Suppressor macrophage treated with lipopolysaccharide for 1 hour (primary cell): ENCODE data around the gene LMO7.
A peak's percentile ranks its signal among the peaks of the same experiment; 100 is the strongest.

ENCODE experiments used
- DNase-seq, 3 donors: peaks; one replicate each; pipeline ENCODE4 v3.0.0-alpha.2; 2020 to 2022

LMO7 gene

DNA sequence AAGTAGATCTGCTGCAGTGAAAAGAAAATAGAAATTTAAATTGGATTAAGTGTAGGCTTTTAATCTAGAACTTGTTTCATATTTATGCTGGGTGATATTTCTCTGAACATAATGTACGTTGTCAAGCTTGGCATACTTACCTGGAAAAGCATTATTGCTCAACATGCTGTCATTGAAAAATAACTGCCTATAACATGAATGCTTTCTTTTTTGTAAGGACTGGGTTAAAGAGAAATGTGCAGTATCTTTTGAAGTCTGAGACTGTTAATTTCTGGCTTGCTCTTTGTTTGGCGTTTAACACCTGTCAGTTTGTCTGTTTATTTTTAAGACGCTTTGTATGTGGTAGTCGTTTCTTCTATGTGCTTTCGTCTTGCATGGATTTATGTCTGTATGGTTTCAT is 175.2 kb downstream of the LMO7 start:
- no peak for DNase-seq

DNA sequence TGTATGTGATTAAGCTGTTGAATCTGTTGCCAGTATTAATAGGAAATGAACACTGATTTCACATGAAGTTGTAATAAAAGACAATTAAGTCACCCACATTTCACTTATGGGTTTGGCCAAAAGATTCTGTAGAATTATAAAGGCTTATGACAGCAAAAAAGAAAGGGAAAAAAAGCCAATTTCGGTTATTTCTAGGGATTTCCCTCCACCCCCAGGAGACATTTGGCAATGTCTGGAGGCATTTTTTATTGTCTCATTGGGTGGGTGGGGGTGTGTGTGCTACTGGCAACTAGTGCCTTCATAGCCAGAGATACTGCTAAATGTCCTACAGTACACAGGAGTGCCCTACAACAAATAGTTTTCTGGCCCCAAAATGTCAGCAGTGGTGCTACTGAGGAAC is 175.7 kb downstream of the LMO7 start:
- peak; percentile 28 to 57 (median 52) for DNase-seq

DNA sequence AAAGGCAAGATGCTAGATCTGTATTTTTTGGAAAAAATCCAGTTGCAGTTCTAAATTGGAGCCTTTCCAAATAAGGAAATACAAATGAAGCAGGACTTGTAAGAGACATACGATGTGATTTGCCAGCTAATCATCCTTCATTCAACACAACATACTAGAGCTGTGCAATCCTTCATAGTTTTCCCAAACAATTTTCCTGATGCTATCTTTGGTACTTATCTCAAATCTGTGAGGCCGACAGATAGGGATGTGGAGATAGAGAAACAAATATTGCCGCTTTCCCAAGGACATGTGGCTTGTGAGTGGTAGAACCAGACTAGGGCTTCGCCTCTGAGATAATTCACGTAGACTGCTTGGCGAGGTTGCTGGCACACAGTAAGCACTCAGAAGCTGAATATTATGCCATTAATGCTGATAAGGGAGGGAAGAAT is 176.6 kb downstream of the LMO7 start:
- no peak for DNase-seq

DNA sequence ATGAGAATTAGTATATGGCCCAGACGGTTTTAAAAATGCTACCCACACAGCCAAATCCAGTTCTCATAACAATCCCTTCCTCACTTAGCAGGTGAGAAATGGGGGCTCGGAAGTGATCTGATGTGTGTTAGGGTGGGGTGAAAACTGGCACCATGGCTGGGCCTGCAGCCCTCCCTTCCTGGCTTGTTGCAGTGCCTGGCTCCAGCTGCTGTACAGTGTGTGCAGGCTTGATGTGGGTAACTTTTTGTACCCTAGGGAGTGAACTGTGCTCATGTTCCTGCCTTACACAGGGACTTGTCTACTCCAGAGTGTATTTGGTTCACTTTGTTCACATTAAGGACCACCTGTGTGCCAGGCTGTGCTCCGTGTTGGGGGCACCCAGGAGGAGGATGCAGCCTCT is 177.2 kb downstream of the LMO7 start:
- no peak for DNase-seq

DNA sequence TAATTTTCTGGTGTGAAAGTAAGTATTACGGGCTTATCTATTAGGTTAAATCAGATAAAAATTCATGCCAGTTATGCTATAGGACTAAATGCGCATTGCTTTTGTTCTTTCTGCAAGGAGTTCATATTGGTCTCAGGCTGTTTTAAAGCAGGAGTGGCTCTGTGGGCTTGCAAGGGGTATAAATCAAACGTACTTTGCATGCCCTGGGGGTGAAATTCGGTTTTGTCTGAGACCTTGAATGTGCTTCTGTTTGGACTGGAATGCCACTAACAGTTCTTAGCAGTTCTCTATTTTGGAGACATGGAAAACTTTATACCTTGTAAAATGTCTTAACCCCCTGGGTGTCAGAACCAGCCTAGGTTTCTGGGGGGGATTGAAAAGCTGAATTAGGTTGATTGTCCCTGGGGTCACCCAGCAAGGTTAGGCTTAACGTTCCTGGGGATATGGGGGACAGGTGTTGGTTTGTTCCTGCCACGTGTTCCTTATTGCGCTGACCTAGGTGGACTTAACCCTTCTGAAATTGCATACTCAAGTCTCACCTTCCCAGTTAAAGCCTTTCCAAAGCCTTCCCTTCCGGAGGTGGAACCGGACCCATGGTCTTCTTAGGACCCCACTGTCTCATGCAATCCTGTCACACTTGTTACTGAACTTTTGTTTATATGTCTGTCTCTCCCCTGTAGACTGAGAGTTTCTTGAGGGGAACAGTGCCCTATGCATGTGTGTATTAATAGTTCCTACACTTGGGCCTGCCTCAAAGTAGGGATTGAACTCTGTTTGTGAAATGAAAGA is 182.2 kb downstream of the LMO7 start:
- no peak for DNase-seq

DNA sequence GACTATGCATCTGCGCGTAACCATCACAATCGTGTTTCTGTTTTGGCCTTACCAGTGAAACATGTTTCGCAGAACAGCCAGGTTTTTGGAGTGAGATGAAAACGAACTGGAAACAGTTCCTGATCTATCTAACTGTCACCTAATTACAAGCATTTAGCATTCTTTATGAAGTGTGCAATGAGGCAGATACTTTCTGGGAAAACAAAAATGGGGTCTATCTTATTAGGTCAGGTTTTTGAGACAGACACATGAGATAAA is 182.8 kb downstream of the LMO7 start:
- no peak for DNase-seq

DNA sequence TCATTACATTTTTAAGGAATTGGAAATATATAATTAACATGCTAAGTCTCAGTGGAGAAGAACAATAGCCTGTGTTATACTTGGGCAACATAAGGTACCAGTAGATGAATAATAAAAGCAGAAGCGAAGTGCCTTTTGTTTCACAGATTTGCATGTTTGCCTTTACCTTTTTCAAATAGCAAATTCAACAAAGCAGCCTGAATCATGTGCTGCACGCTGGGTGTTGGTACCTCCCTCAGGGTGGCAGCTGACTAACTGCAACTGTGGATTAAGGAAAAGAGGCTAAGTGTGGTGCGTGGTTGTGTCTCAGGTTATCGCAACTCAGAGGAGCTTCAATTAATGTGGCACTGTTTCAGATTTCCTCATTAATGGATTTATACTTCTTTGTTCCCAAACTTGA is 189.0 kb downstream of the LMO7 start:
- DNase-seq: no peak

DNA sequence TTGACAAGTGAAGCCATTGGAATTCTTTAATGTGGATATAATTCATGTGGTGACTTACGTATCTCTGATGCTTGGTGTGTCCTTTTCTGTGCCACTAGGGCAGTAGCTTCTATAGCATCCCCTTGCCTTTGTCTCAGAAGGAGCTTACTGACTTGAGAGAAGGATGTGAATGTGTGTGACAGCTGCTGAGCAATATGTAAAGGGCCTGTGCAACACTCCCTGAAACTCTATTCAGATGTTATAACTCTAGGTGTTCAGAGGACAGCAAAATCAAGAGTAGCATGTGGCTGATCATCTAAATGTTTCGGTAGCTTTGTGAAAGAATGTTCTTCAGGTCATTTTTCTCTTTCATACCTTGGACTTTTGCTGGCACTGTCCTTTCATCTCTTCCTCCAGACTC is 189.5 kb downstream of the LMO7 start:
- DNase-seq: no peak

DNA sequence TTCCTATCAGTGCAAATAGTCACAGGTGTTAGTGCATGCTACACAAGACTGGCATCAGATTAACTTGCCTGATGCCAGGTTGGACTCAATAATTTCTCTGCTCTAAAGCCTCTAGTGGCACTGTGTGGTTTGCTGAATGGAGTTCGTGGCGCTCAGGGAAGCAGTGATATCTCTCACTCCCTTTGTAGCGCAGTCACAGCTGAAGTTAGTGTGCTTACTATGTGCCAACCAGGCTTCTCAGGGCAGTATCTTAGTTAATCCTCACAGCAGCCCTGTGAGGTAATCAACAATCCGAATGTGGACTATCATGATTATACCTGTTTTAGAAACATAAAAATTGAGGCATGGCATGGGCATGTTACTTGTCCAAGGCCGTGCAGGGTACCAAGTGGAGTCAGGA is 190.3 kb downstream of the LMO7 start:
- DNase-seq: no peak

DNA sequence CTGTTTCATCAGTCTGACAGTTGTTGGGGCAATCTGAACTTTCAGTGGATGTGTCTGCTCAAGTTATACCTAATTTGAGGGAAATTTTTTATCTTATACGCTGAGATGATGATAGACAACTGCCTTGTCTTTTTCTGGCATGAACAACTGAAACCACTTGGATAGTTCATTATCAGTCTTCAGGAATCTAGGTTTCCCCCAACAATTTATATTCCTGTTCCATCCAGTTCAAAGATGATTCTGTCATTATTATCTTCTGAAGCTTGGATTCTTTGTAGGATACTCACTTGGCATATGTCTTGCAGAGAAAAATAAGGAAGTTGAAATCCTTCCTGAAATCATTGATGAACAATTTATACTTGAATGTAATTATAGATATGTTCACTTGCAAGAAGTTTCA is 193.7 kb downstream of the LMO7 start:
- peak in 1 of 3 donors; percentile 1 for DNase-seq

DNA sequence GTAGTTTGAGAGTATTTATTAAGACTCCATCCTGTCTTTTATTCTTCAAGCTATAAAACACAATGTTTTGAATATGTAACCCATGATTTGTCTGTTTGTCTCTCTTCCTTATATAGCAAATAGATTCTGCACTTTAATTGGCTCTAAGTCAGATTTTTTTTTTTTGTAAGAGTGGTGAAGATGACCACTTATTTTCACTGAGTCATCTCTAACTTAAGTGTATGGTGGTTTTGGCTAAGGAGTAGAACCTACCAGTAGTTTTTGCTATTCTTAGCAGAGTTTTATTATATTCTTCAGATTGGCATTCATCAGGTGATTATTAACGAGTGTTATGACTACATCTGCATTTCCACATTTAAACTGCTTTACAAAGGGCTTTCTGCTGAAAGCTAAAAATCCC is 194.7 kb downstream of the LMO7 start:
- DNase-seq: no peak

DNA sequence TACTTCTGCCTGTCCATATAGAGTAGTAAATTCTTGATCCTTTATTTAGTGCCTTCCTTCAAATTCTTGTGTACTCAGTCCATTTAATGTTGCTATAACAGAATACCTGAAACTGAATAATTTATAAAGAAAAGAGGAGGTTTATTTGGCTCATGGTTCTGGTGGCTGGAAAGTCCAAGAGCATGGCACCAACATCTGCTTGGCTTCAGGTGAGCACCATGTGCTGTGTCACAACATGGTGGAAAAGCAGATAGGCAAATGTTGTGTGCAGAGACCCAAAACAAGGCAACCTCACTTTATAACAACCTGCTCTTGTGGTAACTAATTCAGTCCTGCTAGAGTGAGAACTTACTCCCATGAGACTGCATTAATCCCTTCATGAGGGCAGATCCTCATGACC is 195.3 kb downstream of the LMO7 start:
- DNase-seq: no peak

DNA sequence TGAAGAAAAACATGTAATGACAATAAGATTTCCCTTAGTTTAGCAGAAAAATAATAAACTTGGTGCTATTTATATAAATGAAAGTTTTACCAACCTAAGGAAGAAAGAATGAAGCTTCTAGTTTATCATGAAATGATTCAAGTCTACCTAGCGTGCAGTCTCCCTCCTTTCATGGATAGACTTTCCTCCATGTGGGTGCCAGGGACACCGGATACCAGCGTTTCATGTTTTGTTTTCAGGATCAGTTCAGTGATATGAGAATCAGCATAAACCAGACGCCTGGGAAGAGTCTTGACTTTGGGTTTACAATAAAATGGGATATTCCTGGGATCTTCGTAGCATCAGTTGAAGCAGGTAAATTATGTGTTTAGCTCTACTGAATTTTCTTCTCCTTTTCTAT is 196.7 kb downstream of the LMO7 start:
- no peak for DNase-seq

DNA sequence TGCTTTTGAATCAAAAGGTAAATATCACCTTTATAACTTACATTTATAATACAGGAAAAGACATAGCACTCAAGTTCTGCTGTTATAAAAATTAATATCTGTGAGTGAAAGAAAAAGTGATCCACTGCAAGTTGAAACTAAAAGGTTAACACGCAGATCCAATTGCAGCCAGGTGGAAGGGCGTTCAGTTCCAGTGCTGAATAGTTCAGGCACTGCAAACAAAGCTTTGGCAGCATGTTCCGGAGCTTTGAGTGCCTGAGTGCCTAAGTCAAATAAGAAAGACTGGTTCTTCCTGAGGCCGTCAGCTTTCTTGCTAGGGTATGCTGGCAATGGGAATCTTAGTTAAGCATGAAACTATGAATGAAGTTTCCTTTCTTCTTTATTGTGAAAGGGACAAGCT is 200.3 kb downstream of the LMO7 start:
- DNase-seq: no peak

DNA sequence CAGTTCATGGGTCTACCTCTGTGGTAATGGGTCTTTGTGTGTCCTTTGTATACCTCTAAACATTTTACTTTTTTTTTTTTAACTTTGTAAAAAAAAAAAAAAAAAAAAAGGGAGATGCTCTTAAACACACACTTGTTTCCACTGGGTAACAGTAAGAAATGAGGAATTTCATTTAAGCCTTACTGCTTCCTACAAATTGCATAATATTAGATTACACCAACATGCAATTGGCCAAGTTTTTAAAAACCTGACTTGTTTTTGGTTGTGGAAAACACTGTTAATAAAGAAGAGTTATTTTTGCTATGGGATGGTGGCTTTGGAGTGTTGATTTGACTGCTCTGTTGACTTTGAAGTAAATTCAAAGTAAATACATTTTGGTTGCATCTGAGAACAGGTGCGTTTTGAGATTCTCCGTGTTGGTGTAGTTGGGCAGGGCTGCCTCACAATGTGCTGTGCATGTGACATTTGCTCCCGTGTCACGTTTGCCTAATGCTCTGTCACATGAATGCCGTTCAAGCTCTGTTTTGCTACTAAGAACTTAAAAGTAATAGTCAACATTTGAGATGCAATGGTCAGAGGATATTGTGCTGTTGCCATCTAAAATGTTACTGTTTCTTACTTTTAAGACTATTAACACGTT is 202.4 kb downstream of the LMO7 start:
- peak in 1 of 3 donors; percentile 5 for DNase-seq

DNA sequence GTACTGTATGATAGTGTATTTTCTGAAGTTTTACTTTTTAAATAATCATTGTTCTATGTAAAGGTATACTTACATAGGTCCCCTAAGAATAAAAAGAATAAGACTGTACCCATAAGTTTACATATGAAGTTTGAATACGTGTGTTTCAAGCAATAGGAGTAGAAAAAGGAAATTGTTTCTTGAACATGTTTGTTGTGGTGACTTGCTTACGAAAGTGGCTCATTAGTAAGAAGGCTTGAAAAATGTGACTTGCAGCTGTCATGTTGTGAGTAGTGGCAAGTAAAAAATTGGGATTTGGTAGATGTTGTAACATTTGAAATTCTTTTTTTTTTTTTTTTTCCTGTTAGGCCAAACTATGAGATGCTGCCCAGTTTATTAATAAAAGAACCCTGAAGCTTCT is 203.3 kb downstream of the LMO7 start:
- DNase-seq: peak; percentile 2 to 56 (median 26)

DNA sequence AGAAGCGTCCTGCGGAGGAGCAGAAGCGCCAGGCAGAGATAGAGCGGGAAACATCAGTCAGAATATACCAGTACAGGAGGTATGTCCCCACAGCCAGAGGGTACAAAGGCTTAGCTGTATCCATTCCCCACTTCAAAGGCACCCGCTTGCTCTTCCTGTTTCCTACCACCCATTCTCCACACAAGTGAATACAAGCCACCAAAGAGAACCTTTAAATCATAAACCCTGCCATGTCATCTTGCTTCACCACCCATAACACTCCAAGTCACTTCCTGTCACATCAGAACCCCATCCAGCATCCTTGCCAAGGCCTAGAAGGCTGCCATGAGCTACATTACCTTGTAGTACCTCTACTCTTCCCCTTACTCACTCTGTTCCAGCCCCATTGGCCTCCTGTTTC is 205.8 kb downstream of the LMO7 start:
- no peak for DNase-seq

DNA sequence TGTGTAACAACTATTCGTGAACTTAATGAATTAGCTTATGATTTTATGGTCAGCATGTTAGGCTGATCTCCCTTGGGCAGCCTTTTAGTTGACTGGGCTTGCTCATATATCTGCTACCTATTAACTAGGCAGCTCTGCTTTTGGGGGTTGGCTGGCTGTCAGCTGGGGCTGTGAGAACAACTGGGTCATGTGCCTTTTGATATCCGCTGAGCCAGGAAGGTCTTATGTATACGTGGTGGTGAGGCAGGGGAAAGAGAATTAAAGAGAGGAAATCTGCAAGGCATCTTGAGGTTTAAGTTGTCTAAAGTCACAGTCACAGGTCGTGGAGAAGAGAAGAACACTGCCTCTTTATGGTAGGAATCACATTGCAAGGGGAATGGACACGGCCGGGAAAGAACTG is 206.9 kb downstream of the LMO7 start:
- no peak for DNase-seq

DNA sequence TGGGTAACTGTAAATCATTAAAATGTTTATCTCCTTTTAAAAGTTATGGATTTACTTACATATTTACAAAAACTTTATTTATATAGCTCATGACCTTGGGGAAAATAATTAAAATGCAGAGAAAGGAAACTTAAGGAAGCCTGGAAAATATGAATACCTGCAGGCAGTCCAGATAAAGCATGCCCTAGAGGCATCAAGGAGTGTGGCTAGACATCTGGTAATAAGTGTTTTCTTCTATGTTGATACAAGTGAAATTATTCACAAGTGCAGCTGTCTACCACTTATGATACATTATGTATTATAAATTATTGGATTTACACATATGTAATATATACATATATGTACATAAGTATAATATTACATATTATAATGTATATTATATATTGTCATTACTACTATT is 207.9 kb downstream of the LMO7 start:
- no peak for DNase-seq

DNA sequence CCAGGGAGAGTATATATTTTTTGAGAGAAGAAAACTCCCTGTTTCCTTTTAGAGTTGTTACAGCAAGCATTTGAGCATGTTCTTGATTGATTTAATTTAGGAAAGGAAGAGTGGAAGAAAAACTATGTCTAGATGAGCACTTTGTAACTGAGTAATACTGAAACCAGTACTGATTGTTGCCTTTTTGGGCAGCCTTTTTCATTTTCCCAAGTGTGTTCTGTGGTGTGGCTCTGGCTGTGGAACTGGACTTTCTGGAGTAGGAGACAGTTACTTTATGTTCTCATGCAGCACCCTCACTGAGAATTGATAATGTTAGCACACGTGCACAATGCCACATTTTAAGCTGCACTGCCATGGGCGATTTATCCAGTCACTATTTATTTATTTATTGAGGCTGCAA is 211.5 kb downstream of the LMO7 start:
- DNase-seq: no peak

DNA sequence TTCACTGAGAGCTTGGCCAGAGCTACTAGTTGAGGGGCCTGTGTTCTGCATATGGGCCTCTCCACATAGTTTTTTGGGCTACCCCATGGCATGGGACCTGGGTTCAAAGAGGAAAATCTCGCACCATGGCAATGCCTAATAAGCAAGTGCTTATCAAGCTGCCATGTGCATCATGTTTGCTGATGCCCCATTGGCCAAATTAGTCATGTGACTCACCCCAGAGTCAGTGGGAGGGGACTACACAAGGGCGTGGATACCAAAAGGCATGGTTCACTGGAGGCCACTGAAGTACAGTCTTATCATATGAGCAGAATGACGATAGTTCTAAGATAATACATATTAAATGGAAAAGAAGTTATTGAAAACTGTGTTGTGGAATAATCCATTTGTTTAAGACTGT is 214.8 kb downstream of the LMO7 start:
- no peak for DNase-seq

DNA sequence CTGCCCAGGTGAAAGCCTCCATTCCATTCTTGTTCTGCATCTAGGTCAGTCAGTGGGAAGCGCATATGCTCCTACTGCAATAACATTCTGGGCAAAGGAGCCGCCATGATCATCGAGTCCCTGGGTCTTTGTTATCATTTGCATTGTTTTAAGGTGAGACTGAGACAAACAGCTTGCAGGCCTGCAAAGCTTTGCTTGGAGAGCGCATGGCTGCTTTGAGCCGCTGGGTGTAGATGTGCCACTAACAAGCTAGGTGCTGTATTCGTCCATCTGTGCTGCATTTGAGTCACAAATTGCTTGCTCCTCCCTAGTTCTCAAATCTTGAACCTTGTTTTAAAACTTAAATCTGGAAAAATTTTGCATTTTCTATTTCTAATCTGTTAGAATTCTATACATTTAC is 219.1 kb downstream of the LMO7 start:
- DNase-seq: no peak

DNA sequence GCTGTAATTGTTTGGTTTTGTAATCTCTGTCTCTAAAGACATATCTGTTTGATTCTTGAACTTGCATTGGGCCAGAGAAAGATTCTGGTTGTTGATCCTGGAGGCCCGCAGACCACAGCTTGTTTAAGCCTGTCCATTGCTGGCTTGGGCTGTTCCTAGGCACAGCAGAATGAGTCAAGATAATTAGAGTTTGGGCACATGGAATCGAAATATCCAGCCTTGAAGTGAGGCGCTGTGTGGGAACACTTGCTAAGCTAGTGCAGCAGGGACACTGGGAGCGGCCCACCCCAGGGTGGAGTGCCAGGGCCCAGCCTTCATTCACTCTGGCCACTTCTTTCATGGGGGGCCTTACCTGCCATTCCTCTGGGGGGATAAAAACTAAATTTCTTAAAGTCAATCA is 219.7 kb downstream of the LMO7 start:
- no peak for DNase-seq

DNA sequence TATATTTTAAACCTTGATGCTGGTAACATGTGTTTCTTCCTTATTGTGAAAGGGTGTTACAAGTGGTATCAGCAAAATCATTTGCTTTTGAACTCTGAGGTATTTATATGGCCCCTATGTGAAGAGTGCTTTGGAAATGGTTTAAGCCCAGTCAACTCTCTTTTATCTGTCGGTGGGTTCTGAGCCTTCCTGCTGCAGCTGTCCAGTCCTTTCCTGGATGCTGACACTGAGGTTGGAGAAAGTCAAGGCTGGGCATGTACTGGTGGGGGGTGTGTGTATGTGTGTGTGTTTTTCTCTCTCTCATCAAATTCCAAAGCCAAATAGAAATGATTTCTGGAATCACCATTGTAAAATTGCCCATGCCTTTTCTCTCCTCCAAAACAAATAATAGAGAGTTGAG is 221.2 kb downstream of the LMO7 start:
- no peak for DNase-seq

DNA sequence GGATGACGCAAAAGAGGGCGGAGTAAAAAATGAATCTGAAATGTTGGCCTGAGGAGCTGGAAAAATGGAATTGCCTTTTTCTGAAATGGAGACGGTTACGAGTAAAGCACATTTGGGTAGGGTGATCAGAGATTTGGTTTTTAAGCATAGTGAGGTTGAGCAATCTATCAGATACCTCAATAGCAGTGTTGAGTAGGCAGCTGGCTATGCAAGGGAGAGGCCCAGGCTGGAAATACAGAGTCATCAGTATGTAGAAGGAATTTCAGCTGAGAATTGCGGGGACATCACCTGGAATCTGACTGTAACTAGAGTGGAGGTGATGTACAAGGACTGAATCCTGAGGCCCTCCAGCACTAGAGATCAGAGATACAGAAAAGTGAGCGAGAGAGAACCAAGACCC is 224.8 kb downstream of the LMO7 start:
- no peak for DNase-seq
